HG03354 (cell line): ENCODE results near the gene HOXA4.

ENCODE experiments used
- ATAC-seq: cut with Tn5 transposase; IDR thresholded peaks from one replicate; pipeline ENCODE4 v1.9.1; 2021; ENCODE audit warnings: mild to moderate bottlenecking; ENCODE audit not compliant: unreplicated experiment, poor library complexity, severe bottlenecking

HOXA4 gene

DNA sequence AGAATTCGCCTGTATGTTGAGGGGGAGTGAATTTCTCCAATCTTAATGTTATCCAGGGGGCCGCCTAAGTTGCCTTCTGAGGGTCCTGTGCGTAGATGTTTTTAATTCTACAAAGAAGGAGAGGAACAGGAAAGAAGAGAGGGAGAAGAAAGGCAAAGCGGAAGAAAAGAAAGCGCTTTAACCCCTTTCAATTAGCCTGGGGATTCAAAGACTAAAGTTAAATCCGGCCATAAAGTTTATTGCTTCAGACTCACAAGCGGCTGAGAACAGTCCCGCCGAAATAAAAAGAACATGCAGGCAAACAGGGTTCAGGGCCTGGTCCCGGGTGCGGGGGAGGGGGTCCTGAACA, 8.4 kb upstream of the HOXA4 start:
- ATAC-seq: no peak

DNA sequence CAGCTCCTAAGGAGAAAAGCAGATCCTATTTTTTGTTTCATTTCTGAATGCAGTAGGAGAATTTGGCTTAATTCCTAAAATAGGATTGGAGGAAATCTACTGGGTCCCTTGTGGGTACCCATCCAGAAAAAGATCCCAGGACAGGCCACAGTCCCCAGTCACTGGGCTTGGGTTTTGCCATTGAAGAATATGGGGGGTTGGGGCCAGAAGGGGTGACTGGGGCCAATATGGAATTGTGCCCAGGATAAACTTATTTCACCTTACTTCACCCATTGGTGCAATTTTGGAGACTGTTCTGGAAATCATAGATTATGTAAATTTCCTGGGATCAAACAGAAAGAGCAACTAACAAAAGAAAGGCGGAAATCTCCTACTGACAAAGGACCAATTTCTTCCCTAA, 7.9 kb upstream of the HOXA4 start:
- no peak for ATAC-seq

DNA sequence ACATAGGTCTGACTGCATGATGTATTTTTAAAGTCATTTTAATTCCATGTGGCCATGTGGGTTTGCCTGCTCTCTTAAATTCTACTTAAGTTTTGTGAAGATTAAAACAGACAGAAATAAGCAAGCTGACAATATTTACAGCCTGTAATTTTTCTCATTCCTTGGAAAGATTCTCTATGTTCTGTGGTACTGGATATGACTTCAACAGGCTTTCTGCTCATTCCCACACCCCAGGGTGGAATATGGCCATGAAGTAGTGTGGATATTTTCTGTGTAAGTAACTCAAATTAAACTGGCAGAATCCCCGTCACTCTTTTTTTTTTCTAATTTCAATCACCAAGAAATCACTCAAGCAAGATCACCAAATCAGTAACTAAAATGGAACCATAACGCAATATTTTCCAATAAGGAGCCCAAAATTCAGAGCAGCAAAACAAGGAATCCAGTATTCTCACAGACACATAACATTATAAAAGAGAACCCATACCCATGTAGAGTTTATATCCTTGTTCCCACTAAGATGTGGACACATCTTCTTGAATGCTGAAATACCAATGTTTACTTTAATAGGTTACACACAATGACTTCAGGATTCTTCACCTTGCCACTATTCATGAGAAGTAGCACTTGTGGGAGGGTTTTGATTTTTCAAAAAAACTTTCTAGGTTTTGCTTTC, 7.2 kb upstream of the HOXA4 start:
- no peak for ATAC-seq

DNA sequence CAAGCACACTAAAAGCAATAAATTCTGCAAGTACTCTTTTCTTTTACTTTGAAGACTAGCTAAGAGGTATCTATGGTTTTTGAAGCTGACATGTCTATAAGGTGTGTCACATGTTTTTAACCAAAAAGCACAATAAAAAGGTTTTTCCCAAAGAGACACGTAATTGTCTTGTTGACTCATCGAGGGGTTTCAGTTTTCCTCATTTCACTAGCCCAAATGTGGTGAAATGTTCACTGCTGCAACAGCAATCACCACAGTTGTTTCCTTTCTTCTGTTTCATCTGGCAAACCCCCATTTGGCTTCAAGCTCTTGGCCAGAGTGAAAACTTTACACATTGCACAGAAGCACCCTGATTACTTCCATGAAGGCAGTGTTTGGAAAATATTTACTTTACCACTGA, 3.8 kb upstream of the HOXA4 start:
- ATAC-seq: no peak

DNA sequence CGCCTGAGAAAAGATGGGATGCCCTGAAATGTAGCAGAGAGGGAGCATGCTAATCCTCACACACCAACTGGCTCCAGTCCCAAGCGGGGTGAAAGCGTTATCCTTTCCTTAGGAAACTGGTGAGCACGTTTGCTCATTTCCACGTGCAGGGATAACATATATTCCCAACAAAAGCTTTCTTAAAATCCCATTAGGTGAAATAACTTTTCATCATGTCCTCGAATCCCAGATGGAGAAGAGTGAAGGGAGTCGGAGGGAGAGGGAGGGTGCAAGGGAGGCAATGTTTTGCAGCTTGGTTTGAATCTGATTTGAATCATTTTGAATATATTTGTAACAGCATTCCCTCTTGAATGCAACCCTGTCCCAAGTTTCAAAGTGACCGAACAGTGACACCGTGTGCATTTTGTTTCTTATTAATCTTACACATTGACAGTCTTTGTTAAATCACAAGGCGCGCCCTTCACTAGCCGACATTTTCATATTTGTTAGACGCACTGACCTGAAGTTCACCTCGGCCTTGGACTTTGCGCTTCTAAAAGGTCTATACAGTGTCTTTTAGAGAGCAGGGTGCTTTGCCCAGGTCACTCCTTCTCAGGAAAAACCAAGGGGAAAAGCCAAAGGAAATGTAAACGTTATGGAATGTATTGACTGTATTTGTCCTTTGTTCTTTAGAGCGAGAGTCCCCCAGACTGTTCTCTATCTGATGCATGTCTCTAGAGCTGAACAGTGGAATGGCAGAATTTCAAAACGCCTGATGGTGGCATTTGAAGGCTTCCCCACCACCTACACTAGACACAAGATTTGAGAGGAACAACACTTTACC, 3.1 kb upstream of the HOXA4 start:
- ATAC-seq: no peak

DNA sequence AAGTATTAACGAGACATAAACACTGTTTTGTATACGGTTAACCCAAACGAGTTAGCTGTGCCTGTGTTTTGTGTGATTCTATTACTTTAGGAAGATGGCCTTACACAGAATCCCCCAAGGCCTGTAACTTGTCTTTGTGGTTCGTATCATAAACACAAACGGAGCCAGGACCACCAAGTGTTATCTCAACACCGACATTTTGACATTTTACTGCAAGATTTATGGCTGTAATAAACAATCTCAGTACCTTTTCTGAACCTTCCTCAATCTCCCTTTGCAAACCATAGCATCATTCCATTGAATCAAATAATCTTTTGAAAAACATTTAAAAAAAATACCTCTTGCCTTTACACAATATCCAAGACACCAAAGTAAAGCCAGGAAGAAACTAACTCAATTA, 2.4 kb upstream of the HOXA4 start:
- ATAC-seq: no peak

DNA sequence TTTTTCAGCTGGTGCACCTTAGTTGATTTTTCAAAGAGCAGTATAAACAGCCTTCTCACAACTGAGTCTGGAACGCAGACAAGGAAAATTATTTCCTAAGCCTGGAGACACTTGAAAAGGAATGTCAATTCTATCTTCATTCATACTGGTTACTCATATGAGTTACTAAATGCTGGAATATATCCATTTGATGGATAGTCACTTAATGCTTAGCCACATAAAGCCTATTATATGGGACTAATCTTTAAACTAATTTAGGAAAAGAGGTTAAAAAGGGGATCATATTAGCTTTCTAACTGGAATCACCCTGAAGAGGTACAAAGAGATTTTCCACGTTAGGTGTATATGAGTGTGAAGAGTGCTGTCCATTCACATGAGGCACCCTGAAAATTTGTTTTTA, 1.7 kb upstream of the HOXA4 start:
- ATAC-seq: no peak

DNA sequence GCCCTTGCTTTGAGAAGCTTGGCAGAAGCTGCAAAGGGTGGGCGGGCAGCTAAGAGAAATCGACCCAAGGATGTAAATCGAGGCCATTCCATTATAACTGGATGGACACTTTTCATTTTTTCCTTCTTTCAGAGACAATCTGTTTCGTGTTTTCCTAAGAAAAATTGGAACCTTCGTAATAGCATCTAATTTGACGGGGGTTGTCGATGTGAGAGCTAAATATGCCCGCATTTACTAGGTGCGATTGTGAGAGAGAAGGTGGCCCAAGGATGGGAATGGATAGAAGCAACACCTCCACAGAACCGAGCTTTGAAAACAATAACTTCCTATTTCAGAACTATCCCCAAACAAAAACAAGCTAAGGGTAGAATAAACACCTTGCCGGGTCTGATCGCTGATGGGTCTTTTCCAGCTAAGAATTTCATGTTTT, 848 bp upstream of the HOXA4 start:
- ATAC-seq: no peak

DNA sequence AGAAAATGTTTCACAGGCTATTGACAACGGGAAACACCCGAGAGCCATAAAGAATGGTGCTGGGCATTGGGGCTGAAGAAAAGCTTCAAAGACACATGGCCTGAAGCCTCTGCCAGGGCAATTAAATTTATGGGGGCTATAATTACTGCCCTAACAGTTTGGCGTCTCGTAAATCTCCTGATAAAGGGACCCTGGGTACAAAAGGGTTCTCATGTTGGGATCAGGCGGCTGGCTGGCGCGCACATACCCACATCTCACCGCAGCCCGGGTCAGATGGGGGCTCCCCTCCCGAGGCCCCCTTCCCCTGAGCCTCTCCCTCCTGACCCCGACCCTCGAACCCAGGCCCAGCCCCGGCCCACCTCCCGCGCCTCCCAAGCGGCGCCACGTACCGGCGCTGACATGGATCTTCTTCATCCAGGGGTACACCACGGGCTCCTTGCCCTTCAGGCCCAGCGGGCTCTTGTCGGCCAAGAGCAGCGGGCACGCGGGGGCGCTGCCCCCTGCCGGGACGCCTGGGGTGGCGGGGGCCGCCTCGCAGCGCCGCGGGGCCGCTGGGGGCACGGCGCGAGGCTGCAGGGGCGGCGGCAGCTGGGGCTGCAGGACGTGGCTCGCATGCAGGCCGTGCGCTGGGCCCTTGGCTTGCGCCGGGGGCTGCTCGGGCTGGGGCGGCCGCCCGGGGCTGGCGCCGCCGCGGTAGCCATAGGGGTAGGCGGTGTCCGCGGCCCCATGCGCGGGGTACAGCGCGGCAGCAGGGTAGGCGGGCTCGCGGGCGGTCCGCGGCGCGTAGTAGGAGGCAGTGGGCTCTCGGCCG, 623 bp downstream of the HOXA4 start:
- peak; percentile 12 for ATAC-seq

DNA sequence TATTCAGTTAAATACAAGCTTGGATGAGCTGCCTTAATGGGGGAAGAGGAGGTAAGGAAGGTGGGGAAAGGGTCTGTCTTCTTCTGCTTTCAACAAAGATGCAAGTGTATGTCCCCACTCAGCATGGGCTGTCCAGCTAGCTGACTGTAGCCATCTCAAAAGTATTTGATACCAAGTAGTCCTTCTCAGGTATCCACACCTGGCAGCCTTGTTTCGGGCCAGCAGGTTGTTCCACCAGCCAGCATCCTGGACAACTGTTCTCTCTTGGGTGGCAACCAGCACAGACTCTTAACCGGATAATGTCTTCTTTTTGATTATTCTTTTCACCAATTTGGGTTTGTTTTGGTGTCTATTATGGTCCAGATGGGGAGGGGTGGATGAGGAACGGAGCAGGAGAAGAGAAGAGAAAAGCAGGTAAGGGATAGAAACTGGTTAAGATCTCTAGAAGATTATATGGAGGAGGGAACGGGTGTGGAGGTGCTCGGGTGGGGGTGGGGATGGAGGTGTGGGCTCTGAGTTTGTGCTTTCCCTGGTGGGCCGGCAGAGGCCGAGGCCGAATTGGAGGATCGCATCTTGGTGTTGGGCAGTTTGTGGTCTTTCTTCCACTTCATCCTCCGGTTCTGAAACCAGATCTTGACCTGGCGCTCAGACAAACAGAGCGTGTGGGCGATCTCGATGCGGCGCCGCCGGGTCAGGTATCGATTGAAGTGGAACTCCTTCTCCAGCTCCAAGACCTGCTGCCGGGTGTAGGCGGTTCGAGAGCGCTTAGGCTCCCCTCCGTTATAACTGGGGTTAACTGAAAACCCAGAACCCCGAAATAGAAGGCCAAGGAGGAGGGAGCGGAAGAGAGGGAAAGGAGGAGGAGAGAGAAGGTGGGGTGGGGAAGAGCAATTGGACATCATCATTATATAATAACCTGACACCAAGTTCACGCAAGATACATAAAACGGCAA, 1.5 kb downstream of the HOXA4 start:
- ATAC-seq: no peak

DNA sequence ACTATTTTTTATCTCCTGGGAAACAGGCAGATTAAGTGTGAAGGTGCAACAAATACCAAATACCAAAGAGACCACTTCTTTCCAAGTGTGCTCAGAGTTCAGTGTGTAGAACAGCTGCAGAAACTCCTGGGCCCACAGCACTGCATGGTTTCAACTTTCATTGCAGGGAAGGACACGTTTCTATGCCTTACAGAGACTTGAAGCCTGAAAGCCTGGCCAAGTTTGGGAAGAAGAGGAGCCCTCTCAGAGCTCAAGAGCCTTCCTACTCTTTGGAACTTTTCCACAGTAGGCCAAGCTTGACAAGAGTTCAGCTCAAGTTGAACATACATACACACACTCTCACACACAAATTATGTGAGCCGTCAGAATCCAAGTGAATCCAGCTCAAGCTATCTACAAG, 2.5 kb downstream of the HOXA4 start:
- no peak for ATAC-seq

DNA sequence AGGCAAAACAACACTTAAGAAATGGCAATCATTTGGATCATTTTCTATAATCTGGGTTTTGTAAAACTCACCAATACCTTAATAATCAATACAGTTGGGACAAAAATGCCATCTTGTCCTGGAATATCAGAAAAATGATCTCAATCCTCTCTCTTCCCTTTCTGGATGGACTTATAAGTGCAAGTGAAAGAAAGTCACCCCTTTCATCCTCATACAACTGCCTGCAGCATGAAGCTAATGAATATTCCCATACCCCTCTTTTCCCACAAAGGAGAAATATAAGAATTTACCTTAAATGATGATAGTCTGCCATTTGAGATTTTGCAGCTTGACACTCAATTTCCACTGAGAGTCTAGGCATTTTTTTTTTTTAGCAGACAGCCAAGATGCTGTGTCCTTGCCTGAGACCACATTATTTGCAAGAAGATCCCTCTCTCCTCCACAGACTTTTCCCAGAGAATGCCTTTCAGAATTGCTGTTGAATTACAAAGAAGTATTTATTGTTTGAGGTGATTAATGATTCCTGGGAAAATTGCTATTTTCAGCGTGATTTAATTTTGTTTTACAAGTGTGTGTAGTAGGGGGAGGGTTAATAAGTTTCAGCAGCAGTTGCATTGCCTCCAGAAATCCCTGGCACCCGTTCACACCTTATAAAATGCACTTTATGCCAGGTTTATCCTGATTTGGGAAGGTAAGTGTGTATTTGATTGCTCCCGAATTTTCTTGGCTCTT, 3.8 kb downstream of the HOXA4 start:
- no peak for ATAC-seq

DNA sequence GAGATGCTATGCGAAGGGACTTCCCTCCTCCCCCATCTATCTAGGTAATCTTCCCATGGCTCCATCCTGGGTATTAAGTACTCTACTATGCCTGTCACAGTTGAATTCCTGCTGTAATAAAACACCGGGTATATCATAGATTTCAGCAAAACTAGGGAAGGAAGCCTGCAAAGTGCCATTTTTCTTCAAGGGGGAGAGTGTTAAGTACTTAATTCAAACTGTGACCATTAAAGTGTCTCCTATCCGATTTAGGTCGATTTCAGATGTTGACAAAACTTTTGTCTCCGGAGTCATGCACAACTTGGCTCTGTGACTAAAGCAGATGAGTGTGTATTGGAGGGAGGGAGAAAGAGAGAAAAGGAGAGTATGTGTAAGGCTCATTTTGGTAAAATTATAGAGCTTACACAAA, 4.6 kb downstream of the HOXA4 start:
- ATAC-seq: no peak

DNA sequence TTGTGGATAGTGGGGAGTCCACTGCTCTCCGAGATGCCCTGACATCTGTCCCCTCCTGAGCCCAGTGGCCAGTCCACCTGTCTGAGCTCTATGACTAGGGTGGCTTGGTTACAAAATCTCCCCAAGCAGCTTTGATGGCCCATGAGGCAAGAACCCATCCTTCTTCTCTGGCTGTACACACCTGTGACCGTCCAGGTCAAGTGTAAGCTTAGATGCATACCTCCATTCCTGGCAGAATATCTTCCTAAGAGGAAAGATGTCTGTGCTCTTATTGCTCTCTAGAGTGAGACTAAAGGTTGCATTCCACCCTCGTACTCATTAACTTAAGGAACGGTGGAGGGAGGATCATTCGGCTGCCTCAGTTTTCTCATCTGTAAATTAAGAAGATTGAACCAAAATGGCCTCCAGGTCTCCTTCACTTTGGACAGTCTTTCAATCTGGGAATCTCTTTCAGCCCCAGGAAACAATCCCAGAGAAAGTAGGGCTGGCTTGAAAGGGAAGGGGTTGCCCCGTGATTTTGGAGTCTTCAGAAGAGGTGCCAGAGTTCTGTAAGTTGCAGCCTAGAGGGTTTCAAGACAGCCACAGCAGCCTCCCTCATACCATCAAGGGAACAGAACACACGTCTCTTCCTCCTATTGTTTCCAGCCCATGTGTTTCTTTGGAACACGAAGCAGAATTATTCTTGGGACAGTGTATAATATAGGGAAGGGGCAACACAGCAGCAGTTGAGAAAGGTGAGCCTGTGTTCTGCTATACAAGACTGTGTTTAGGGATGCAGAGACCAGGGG, 5.5 kb downstream of the HOXA4 start:
- ATAC-seq: no peak

DNA sequence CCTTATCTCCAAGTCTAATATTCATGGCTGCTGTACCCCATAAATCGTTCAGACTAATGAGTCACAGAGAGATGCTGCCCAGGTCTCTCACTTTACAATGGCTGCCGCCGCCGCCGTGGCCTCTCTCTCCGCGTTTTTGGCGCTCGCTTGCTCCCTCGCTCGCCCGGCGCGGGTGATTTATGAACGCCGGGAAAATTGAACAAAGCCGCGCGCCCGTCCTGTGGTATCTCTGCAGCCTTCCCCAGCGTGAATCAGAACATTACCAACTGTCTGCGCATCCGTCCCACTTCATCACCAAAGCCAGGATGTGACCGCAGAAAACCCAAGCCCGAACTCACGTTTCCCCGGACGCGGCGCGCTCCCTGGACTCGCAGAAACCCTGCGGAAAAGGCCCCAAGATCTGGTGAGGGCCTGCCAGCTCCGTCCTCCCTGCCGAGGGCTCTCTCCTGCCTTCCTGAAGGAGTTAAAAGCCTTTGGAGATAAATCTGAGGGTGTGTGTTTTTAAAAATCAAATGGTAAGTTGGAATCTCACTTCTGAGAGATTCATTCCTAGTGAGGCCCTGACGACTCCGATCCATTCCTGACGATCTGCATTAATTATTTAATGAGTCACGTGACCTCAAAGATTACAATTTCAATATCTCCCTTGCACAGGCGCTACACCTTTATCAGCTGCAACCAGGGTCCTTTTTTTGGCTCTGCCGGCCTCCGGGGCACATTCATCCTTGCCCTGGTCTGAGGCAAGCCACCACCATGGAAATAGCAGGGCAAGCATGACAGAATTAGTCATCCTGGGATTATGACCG, 6.3 kb downstream of the HOXA4 start:
- no peak for ATAC-seq

DNA sequence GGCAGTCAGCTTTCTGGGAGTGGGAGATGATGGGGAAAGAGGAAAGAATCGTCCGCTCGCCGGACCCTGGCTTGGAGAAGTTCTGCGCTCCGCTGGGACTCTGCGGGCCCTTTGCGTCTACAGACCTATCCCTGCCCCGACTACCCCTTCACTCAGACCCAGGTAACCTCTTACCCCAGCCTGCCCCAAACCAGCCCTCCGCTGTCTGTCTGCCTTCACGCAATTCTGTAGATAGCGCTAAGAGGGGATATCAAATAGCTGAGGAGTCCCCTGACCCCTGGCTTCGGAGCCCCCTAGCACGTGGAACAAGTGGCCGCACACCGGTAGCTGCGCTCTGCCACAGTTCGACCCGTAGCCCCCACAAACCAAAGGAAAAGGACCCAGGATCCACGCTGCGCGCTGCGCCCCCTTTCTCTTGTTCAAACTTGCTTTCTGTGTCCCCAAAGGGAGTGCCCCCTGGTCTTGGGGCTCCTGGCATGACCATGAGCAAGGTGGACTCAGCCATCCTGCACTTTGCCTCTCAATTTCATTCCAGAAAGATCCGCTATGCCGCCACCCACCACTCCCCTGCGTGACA, 7.0 kb downstream of the HOXA4 start:
- no peak for ATAC-seq

DNA sequence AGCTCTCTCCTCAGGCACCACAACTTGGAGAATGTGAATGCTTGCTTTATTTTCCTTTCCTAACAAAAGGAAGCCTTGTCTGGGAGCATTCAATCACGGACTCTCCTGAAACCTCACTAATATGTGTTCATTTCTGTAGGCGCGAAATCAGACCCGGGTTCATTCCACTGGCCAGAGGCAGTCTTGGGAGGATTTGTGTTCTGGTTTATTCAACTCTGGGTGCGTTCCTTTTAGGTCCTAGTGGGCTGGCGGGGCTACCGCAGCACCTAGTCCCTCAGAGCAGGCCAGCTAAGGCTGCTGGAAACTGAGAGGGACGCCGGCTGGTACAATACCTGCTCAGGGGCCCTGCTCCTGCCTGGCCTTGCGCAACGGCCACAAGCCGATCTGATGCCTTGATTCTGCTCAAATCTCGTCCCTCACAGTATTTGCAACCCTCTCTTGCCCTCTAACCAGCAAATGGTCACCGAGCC, 7.5 kb downstream of the HOXA4 start:
- no peak for ATAC-seq
